Measurements from ENCODE around the gene DCTD.

DCTD gene

GRCh38 chr4:182872886-182873285 lies 44.3 kb downstream of the DCTD start:
- DNase-seq (ENCODE audit: low spot score), result no peak

DNA sequence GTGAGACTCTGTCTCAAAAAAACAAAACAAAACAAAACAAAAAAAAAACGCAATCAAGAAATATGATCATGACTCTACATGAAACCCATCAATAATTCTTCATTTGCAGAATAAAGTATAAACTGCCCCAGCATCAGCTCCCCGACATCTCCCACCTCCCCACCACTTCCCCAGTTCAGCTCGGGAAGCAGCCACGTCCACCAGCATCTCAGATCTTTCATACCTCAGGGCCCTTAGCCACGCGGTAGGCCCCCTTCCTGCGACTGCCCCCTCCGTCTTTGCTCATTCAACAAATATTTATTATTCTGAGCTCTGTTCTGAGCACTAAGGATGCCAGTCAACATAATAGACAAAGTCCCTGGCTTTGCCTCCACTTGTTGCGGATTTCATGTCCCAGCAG lies 45.6 kb downstream of the DCTD start:
- no peak for DNase-seq (ENCODE audit: low spot score)

- no peak for DNase-seq (ENCODE audit: low spot score)
Measured at GRCh38 chr4:182869697-182870096, 47.5 kb downstream of the DCTD start.

- DNase-seq (ENCODE audit: low spot score), result no peak
Measured at GRCh38 chr4:182866746-182867145, 50.4 kb downstream of the DCTD start.

GRCh38 chr4:182863501-182863900 lies 53.7 kb downstream of the DCTD start:
- DNase-seq (ENCODE audit: low spot score), result no peak

GRCh38 chr4:182862921-182863320 lies 54.3 kb downstream of the DCTD start:
- DNase-seq (ENCODE audit: low spot score), result no peak

- DNase-seq (ENCODE audit: low spot score), result no peak
Measured at GRCh38 chr4:182862141-182862875, 54.9 kb downstream of the DCTD start.

GRCh38 chr4:182861346-182861745 lies 55.8 kb downstream of the DCTD start:
- DNase-seq (ENCODE audit: low spot score), result no peak

DNA sequence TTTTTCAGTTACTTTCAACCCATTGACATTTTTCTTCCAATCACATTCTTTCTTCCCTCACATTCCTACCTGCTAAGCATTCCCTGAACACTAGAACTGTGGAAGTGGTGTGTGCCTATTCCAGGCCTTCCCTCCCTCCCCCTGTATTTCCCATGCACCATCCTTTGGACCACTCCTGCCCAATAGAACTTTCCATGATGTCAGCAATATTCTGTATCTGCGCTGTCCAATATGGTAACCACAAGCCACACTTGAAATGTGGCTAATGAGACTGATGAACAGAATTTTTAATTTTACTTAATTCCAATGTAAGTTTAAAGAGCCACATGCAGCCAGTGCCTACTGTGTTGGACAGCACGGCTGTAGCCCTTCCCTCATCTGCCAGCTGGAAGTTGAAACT lies 57.5 kb downstream of the DCTD start:
- DNase-seq (ENCODE audit: low spot score), result no peak

DNA sequence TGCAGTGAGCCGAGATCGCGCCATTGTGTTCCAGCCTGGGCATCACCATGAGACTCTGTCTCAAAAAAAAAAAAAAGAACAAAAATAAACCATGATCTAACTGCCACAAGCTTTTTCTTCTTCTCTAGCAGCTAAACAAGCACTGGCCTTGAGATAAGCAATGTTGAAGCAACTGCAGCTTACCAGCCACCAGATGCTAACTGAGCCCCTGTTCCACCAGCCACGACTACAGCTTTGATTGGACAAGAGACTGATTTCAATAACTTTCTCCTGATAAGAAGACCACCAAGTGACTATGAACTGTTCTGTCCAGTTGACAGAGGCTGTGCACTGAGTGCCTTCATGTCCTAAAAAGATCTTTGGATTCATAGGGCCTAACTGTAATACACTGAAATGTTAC lies 58.5 kb downstream of the DCTD start:
- no peak for DNase-seq (ENCODE audit: low spot score)

- no peak for DNase-seq (ENCODE audit: low spot score)
Measured at GRCh38 chr4:182856862-182857261, 60.3 kb downstream of the DCTD start.

- no peak for DNase-seq (ENCODE audit: low spot score)
Measured at GRCh38 chr4:182855877-182856276, 61.3 kb downstream of the DCTD start.

GRCh38 chr4:182855312-182855711 lies 61.9 kb downstream of the DCTD start:
- no peak for DNase-seq (ENCODE audit: low spot score)

- no peak for DNase-seq (ENCODE audit: low spot score)
Measured at GRCh38 chr4:182854466-182854865, 62.7 kb downstream of the DCTD start.

GRCh38 chr4:182853731-182854330 lies 63.4 kb downstream of the DCTD start:
- DNase-seq (ENCODE audit: low spot score), result no peak

DNA sequence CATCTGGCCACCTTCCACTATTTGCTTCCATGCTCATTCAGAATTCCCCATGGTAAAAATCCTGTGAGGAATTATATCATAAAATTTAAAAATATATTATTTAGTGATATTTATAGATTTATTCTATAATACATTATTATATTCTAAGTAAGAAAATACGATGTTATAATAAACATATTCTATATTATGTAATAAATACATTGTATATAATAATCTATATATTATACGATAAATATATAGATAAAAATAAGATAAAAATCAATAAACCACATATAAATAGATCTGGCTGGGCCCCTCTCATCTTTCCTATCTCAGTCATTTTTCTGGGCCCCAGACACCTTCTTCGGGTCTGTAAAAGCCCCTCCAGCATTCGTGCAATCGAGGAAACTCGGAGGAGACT lies 68.5 kb downstream of the DCTD start:
- DNase-seq (ENCODE audit: low spot score), result no peak

- no peak for DNase-seq (ENCODE audit: low spot score)
Measured at GRCh38 chr4:182847576-182848450, 69.4 kb downstream of the DCTD start.

GRCh38 chr4:182846036-182846435 lies 71.2 kb downstream of the DCTD start:
- no peak for DNase-seq (ENCODE audit: low spot score)

GRCh38 chr4:182845618-182846017 lies 71.6 kb downstream of the DCTD start:
- no peak for DNase-seq (ENCODE audit: low spot score)

DNA sequence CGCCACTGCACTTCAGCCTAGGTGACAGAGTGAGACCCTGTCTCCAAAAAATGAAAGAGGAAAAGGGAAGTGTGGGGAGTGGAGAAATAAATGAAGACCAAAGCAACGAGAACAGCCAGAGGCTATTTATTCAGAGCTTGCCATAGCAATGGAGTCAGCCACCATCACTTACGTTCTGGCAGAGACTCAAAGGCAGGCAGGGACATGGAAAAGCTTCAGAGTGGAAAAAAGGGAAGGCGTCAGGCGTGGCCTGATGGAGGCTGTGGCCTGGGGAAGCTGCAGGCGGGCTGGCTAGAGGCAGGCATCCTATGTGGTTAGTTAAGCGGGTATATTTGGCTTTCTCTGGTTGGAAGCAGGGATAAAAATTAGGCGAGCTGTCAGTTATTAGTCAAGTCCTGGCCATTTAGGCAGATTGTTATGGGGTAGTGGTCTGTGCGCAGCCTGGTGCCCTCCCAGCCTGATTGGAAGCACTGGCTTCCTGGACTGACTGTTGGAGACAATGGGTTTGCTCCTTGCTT lies 73.3 kb downstream of the DCTD start:
- no peak for DNase-seq (ENCODE audit: low spot score)

DNA sequence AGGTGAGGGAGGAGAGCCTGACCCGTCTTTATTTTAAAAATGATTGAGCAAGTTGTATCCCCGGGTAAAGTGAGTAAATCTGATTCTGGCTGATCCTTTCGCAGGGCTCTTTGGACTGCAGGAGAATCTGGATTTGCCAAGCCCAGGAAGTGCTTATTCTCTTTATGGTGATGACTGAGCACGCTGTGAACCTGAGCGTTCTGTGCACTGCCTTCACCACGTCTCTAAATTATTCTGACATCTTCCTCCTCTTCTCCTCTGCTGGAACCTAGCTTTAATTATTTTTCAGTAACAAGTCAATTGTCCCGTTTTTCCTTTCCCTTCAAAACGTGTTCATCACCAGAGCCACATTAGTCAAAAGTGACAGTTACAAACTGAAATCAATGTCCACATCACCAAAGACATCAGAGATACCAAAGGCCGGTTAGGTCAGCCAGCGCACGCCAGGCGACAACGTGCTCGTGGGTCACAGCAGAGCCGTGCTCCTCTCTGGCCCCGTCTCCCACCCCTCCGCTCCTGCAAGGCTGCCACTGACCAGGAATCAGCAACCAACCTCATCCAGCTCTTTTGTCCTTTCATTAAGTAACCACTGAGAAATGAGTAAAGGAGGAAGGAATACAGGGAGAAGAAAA lies 74.3 kb downstream of the DCTD start:
- DNase-seq (ENCODE audit: low spot score), result no peak

DNA sequence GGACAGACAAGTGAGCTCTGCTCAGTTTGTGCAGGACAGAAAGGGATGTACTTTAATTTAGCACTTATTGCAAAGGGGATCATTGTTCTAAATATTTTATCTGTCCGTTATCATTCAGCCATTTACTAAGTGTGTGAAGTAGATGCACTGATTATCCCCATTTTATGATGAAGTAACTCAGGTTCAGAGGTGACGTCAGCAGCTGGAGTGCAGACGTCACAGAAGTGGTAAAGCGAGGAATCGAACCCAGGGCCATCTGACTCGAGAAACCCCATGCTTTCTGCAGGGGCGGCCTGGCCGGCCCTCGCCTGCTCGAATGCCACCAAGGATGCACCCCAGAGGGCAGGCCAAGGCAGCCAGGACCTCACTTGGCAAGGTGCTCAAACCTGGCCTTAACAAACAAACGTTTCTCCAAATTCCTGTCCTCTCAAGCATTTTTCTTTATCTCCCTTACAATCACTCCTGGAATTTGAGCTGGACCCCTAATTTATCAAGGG lies 75.0 kb downstream of the DCTD start:
- no peak for DNase-seq (ENCODE audit: low spot score)
